ENCODE measurements around the gene KCND2. TPM values are rescaled to one million over a fixed set of nuclear protein-coding genes. Genes with fewer than 3 reads are reported as not detected.

KCND2 gene
- total RNA-seq, 1 experiment from 2014 or later, result not detected

DNA sequence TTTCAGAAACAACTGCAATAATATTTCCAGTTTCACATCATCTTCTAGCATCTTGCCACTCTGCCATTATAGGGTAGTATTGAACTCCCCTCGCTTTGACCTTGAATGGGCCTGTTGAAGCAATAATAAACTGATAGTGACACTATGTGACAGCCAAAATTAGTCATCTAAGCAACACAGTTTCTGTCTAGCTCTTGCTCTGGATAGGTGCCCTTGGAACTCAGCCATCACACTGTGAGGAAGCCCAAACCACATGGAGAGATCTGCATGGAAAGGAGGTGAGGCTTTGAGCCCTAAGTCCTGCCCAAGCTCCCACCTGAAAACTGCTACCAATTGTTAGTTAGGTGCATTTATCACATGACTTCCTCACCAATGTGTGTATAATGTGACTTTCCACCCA is 18.1 kb upstream of the KCND2 start:
- intact Hi-C loops (cut with micrococcal nuclease; ENCODE audit: unreplicated experiment), result no loop called here
- H3K27ac Mint-ChIP-seq (ENCODE audit: unreplicated experiment), result no peak overlapping the region
- H3K36me3 Mint-ChIP-seq (ENCODE audit: insufficient read depth, unreplicated experiment), result no peaks in the 10 kb centered on the region

DNA sequence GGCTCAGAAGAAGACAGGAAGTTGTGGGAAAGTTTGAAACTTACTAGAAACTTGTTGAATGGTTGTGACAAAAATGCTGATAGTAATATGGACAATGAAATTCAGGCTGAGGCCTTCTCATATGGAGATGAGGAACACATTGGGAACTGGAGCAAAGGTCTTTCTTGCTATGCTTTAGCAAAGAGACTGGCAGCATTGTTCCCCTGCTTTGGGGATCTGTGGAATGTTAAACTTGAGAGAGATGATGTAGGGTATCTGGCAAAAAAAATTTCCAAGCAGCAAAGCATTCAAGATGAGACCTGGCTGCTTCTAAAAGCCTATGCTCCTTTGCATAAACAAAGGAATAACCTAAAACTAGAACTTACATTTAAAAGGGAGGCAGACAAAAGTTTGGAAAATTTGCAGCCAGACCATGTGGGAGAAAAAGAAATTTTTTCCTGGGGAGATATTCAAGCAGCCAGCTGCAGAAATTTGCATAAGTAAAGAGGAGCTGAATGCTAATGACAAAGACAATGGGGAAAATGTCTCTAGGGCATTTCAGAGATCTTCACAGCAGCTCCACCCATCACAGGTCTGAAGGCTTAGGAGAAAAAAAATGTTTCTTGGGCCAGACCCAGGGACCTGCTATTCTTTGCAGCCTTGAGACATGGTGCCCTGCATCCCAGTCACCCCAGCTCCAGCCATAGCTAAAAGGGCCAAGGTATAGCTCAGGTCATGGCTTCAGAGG is 16.5 kb upstream of the KCND2 start:
- Histone ChIP-seq H3K36me3 (ENCODE audit: control insufficient read depth, insufficient read depth, low read length) (no peaks in the 10 kb centered on the region), H3K4me3 (ENCODE audit: low read depth, low read length) (no peak overlapping the region), H3K4me1 (no peaks in the 10 kb centered on the region), H3K27me3 (replicated peaks; ENCODE audit: control insufficient read depth, insufficient read depth, low read length) (no peaks in the 10 kb centered on the region), H3K9me3 (no peaks in the 10 kb centered on the region)
- Mint-ChIP-seq H3K27ac (ENCODE audit: unreplicated experiment) (no peak overlapping the region), H3K36me3 (ENCODE audit: insufficient read depth, unreplicated experiment) (no peaks in the 10 kb centered on the region), H3K9me3 (ENCODE audit: unreplicated experiment) (peaks cover 13% of the 10 kb centered on the region), H3K4me1 (ENCODE audit: low read depth, unreplicated experiment) (no peaks in the 10 kb centered on the region), H3K4me3 (ENCODE audit: unreplicated experiment) (no peak overlapping the region), H3K27me3 (ENCODE audit: insufficient read depth, unreplicated experiment) (no peaks in the 10 kb centered on the region)
- intact Hi-C loops (cut with micrococcal nuclease; ENCODE audit: unreplicated experiment), result no loop called here
- BruUV-seq (replicated peaks), result no TSS peak
- TF ChIP-seq, protein P1, sequence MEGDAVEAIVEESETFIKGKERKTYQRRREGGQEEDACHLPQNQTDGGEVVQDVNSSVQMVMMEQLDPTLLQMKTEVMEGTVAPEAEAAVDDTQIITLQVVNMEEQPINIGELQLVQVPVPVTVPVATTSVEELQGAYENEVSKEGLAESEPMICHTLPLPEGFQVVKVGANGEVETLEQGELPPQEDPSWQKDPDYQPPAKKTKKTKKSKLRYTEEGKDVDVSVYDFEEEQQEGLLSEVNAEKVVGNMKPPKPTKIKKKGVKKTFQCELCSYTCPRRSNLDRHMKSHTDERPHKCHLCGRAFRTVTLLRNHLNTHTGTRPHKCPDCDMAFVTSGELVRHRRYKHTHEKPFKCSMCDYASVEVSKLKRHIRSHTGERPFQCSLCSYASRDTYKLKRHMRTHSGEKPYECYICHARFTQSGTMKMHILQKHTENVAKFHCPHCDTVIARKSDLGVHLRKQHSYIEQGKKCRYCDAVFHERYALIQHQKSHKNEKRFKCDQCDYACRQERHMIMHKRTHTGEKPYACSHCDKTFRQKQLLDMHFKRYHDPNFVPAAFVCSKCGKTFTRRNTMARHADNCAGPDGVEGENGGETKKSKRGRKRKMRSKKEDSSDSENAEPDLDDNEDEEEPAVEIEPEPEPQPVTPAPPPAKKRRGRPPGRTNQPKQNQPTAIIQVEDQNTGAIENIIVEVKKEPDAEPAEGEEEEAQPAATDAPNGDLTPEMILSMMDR (IDR thresholded peaks at IDR 0.05; ENCODE audit: insufficient read depth in 1 of 2, low read depth in 1 of 2, low read length in 1 of 2, severe bottlenecking in 1 of 2, unreplicated experiment in 1 of 2), result no peak
- no peak for DNase-seq
- POLR2A ChIA-PET, result no interaction called here
- CTCF ChIA-PET, result no interaction called here

More for the DNA sequence above, 18.1 kb upstream of the KCND2 start:
- H3K27me3 ChIP-seq (replicated peaks; ENCODE audit: control insufficient read depth, insufficient read depth, low read length), result no peaks in the 10 kb centered on the region
- no peak overlapping the region for H3K4me3 Mint-ChIP-seq (ENCODE audit: unreplicated experiment)
- no peak overlapping the region for H3K4me3 ChIP-seq (ENCODE audit: low read depth, low read length)
- no peaks in the 10 kb centered on the region for H3K4me1 Mint-ChIP-seq (ENCODE audit: low read depth, unreplicated experiment)
- peaks cover 13% of the 10 kb centered on the region for H3K9me3 Mint-ChIP-seq (ENCODE audit: unreplicated experiment)
- ChIA-PET CTCF (no interaction called here), POLR2A (no interaction called here)
- DNase-seq, result no peak
- TF ChIP-seq, protein P1 (IDR thresholded peaks at IDR 0.05; ENCODE audit: insufficient read depth in 1 of 2, low read depth in 1 of 2, low read length in 1 of 2, severe bottlenecking in 1 of 2, unreplicated experiment in 1 of 2), result no peak
- H3K4me1 ChIP-seq, result no peaks in the 10 kb centered on the region
- BruUV-seq (replicated peaks), result no TSS peak
- H3K9me3 ChIP-seq, result no peaks in the 10 kb centered on the region
- no peaks in the 10 kb centered on the region for H3K36me3 ChIP-seq (ENCODE audit: control insufficient read depth, insufficient read depth, low read length)
- no peaks in the 10 kb centered on the region for H3K27me3 Mint-ChIP-seq (ENCODE audit: insufficient read depth, unreplicated experiment)

DNA sequence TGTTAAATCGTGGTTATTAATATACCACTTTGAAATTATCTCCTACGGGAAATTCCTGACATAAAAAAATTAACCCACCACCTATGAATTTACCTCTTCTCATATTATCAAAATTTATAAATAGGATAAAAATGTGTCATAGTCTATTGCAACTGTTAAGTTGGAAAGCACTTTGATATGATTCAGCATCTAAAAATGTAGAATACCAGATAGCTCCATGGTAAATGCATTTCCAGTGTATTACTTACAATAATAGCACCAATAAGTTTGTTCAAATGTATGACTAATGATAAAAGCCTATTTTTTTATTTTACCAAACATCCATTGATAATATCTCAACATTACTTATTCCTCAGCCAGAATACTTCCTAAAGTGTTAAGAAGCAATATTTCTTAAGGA is 13.6 kb upstream of the KCND2 start:
- H3K36me3 Mint-ChIP-seq (ENCODE audit: insufficient read depth, unreplicated experiment), result no peaks in the 10 kb centered on the region
- Histone ChIP-seq H3K9me3 (no peaks in the 10 kb centered on the region), H3K36me3 (ENCODE audit: control insufficient read depth, insufficient read depth, low read length) (no peaks in the 10 kb centered on the region), H3K27me3 (replicated peaks; ENCODE audit: control insufficient read depth, insufficient read depth, low read length) (no peaks in the 10 kb centered on the region), H3K4me1 (no peaks in the 10 kb centered on the region), H3K4me3 (ENCODE audit: low read depth, low read length) (no peak overlapping the region)
- H3K4me1 Mint-ChIP-seq (ENCODE audit: low read depth, unreplicated experiment), result no peaks in the 10 kb centered on the region
- CTCF ChIA-PET, result no interaction called here
- POLR2A ChIA-PET, result no interaction called here
- TF ChIP-seq, protein P1 (IDR thresholded peaks at IDR 0.05; ENCODE audit: insufficient read depth in 1 of 2, low read depth in 1 of 2, low read length in 1 of 2, severe bottlenecking in 1 of 2, unreplicated experiment in 1 of 2), result no peak
- peaks cover 13% of the 10 kb centered on the region for H3K9me3 Mint-ChIP-seq (ENCODE audit: unreplicated experiment)
- intact Hi-C loops (cut with micrococcal nuclease; ENCODE audit: unreplicated experiment), result no loop called here
- H3K27me3 Mint-ChIP-seq (ENCODE audit: insufficient read depth, unreplicated experiment), result no peaks in the 10 kb centered on the region
- H3K27ac Mint-ChIP-seq (ENCODE audit: unreplicated experiment), result no peak overlapping the region
- H3K4me3 Mint-ChIP-seq (ENCODE audit: unreplicated experiment), result no peak overlapping the region
- DNase-seq, result no peak
- no TSS peak for BruUV-seq (replicated peaks)
